Stimulated activated CD4-positive, alpha-beta T cell treated with anti-CD3 and anti-CD28 coated beads, TNF-alpha, amount 100 ng/mL, for 24 hours (primary cell): ENCODE results near the gene PTPRO.
A peak's percentile ranks its signal among the peaks of the same experiment; 100 is the strongest.

Experiments used
- DNase-seq, 3 experiments: peaks; one replicate each; pipeline ENCODE4 v3.0.0-alpha.2; 2020; ENCODE audit warnings: low read depth in 3 of 3

PTPRO gene

DNA sequence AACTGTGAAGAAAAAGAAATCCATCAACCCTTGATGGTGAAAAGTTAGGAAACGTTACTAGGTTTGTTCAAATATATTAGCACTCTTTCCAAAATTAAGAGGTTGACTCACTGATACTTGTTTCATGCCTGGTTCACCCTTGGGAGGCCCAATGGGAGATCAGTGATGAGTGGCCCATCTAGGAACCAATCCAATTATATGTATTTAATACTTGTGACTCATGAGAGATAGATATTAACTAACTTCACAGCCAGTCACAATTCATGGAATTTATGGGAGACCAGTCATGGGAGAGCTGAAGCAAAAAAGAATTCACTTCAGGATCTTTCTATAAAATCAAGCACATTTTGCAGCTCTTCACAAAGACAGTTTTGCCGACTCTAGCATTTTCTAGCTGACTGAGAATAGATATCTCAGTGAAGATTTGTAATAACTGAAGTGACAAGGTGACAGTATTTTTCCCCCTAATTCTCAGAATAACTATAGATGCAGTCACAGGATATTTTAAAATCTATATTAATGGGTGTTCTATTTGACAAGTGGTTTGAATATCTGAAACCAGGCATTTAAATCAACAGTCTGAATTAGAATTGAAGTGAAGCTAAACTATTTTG is 236.7 kb downstream of the PTPRO start:
- no peak for DNase-seq

DNA sequence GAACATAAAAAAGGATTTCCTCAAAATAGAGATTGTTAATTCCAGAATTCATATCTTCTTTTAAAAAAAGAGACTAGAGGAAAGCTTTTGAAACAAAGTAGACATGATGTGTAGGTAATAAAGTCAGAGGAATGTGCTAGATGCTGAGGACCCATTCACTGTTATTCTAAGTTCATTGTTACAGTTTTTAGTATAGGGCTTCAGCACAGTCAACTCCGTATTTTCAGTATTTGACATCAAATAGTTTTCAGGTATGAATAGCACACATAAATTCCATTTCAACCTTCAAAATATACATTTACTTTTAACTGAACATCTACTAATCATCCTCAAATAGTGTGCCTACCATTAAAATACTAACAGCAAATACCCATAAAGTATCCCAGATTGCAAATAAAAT is 239.1 kb downstream of the PTPRO start:
- no peak for DNase-seq

DNA sequence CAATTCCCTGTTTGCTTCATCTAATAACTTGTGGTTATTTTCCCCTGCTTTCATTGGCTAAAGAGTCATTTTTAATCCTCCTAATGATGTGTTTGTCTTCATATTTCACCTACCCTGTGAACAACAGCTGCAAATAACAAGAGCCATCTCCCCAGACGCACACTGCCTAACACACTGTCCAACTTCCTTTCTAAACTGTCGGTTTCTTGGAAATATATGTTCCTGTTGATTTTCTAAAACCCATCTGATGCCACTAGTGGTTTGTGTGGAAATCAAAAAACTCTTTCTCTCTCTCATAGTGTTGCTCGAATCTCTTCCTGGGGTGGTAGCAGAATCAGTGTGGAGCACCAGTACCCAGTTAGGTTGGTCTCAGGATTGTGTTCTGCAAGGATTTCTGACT is 240.0 kb downstream of the PTPRO start:
- DNase-seq = no peak

DNA sequence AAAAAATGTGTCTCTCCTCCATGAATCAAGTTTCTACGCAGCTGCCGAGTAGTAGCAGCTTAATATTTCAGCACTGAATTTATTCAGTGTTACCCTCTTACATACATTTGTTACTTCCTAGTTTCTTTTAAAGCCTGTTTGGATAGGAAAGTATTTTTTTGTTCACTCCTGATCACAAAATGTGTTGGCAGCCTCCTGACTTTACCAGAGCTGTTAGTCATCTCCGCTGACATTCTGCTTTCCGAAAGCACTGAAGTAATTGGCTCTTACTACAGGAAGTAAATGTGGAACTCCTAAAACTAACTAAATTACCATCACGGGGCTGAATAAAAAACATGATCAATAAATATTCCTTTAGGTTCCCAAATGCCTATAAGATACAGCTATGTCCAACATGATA is 241.4 kb downstream of the PTPRO start:
- peak in 1 of 3 experiments; percentile 8 for DNase-seq

DNA sequence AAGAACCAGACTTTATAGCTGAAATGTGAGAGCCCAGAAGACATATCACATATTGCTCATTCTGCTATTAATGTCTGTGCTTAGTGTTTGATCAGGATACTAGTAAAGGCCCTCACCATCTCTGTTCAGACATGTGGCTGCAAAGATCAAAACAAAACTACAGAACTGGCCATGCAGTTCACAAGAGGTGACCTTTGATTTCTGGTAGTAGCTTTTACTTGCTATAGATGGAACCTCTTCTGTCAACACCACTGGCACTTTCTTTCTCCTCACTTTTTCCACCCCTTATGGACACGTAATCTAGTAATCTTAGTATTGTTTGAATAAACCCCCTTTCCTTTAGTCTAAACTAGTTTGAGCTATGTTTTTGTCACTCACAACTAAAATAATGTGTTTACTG is 252.0 kb downstream of the PTPRO start:
- DNase-seq = no peak

DNA sequence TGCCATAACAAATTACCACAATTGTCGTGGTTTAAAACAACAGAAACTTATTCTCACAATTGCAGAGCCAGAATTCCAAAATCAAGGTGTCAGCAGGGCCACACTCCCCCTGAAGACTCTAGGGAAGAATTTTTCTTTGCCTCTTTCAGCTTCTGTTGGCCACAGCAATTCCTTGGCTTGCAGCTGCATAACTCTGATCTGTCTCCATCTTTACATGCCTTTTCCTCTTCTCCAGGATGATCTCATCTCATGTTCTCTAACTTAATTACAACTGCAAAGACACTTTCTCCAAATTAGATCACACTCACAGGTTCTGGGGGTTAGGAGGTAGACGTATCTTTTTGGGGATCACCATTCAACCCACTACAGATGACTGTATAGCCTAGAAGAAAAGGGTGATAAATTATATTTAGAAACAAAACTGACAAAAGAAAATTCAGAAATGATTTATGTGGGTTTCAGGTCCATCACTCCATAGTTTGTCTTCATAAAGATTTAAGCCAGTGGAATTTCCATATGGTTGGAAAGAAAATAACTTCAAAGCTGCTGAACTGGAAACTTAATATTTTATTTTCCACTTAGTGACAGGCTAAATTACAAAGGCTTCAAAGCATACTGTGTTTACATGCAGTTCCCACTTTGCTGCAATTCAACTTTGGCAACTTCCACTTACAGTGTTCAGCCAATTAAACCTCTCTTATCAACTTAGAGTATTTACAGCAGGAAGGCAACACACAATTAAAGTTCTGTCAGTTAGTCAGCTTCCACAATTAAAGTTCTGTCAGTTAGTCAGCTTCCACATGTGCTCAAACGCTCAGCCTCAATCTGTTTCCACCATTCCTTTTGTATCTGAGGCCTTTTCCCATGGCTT is 253.6 kb downstream of the PTPRO start:
- no peak for DNase-seq

DNA sequence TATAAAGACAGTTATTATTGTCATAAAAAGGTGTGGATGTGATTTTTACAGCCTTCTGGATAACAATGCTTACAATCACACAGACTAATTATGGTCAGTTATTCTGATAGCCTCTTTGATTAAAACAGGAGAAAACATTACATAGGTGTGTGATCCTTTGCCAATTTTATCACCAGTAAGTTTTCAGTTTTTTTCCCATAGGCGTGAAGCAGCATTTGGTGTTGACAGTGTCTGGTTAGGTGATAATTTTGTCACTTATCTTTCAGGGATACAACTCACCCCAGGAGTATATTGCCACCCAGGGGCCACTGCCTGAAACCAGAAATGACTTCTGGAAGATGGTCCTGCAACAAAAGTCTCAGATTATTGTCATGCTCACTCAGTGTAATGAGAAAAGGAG is 258.1 kb downstream of the PTPRO start:
- DNase-seq = no peak

DNA sequence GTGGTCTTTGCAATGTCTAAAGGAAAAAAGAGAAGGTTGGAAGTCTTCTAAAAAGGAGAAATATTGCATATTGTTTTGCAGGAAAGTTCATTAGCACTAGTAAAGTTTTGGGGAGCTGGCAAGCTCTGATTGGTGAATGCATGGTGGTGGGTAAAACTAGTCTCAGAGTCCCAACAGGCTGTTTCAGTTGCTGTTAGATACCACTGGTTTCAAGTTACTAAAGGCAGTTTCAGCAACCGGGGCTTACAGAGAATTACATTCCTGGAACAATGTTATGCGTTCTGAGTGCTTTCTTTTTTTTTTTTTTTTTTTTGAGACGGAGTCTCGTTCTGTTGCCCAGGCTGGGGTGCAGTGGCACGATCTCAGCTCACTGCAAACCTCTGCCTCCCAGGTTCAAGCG is 258.7 kb downstream of the PTPRO start:
- no peak for DNase-seq

DNA sequence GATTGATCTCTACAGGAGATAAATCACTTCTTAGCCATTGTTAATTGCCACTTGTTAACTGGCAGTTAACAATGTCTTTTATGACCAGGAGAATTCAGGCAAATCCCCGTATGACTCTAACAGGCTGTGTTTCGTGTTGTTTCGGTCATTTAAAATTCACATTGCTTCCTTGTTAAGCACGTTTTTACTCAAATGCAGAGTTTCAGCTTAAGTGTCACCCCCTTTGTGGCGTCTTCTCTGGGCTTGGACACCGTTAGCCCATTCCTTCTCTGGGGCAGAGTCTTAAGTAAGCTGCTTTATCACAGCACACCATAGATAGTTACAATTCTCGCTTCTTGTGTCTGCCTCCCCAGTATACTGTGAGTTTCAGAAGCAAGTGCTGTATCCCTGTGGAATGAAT is 261.5 kb downstream of the PTPRO start:
- DNase-seq = no peak

DNA sequence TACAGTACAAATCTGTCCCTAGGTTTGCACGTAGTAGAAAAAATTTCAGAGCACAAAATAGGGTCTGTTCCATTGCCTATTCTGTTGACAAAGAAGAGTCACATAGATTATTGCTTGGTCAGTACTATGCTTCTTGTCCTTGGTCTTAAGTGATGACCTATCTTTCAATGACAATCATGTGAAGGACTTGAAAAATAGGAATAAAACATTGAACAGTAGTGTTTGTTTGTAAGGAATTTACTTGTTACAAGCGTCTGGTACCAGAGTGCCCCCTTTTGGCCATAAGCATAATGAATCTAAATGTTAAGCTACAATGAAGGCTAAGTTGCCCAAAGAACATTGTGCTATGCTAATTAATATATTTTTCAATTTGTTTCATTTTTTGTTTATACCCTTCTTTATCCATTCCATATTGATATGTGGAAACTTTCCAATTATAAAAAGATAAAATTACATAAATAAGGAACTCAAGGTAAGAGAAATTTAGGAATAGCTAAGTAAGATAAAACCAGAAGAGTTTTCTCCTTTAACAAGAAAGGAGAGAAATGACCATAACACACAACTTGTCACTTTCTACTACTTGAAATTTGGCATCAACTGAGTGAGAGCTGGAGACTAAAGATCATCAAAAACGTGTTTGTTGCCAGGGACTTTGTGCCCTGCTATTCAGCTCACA is 262.2 kb downstream of the PTPRO start:
- DNase-seq = no peak

DNA sequence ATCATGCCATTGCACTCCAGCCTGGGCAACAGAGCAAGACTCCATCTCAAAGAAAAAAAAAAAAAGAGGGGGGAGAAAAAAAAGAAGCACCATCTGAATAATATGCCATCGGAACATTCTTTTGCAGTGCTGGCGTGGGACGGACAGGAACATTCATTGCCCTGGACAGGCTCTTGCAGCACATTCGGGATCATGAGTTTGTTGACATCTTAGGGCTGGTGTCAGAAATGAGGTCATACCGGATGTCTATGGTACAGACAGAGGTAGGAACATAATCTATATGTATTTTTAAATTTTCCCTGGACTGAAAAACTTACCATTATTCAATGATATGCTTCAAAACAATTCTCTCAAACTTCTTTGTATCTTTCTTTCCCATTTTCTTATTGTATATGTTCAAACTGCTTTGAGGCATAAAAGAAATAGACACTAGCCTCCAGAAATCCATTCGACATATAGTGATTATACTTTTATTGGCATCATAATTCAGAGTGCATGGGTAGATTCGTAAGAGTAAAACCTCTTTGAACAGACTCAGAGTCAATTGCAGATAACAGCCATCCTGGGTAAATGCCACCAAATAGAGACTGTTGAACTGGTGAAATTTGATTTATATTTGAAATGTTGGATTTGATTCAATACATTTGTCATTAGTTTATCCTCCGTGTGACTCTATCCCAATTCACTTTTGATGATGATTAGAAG is 267.2 kb downstream of the PTPRO start:
- DNase-seq = no peak

DNA sequence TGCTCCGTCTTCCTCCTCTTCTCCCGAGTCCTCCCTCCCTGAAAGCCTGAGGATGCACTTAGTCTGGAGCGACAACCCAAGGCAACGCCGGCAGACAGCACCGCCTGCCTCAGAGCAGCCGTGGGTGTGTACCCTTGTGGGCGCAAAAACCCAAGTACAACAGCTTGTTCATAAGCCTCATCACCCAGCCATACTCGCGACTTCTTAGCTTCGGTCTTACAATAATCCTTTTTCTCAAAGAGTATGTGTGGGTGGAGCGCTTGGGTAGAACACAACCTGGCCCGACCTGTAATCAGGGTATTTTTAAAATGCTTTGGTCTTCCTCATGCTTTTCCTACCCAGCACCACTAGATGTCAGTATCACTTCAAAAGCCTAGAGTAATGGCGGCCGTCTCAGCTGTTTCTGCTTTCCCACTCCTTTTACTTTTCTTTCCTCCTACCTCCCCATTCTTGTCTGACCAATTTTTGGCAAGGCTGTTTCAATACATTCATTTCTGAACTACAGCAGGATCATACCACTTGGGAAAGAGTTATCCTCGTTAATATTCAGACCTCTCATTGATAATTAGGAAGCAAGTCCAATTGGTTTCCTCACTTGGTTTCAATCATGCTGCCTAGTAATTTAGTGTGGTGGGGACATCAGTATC is 268.0 kb downstream of the PTPRO start:
- peak; percentile 15 to 28 (median 20) for DNase-seq

DNA sequence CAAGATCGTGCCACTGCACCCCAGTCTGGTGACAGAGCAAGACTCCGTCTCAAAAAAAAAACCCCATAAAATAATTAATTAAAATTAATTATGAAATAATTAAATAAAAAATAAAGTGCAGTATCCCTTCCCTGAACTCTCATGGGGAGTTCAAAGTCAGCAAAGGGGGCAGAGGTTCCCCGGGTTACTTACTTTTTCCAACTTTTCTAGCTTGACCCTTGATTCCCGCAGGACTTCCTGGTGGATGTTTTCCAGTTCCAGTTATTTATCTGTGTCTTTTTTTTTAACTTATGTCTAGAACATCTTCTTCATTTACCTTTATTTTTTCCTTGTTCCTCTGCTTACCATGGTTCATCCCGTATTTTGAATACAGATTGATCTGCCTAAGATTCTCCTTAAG is 269.5 kb downstream of the PTPRO start:
- DNase-seq = no peak

DNA sequence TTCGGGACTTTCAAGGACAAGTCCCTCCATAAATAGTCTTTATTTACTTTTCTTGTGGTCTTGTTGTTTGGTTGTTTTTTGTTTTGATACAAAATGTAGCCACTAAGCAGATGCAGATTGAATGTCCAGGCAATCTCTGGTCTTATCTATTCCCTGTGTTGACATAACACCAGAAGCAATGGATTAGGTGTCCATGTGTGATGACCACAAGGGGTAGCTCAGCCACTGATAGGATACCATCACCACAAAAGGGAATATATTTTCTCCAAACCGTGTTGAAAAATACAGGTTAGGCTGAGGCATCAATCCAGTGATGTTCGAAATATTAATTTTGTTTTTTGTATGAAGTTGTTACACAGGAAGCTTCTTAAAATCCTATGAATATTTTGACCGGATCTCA is 270.6 kb downstream of the PTPRO start:
- DNase-seq = no peak

DNA sequence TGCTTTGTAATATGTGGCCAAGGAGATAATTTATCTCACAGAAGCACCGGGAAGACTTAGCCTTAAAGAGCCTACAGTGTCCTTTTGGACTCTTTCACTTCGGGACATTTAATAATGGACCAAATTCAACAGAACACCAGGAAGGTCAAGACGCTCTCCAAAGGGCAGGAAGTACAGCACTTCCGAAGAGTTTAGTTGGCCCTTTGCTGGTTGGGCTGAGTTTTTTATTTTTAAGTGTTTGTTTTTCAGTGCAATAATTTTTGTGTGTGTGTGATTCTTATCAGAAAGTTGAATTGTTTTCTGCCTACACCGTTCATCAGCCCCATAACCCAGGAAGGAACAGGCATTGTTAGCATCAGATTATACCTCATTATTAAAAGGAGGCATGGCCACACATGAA is 273.9 kb downstream of the PTPRO start:
- DNase-seq = no peak

DNA sequence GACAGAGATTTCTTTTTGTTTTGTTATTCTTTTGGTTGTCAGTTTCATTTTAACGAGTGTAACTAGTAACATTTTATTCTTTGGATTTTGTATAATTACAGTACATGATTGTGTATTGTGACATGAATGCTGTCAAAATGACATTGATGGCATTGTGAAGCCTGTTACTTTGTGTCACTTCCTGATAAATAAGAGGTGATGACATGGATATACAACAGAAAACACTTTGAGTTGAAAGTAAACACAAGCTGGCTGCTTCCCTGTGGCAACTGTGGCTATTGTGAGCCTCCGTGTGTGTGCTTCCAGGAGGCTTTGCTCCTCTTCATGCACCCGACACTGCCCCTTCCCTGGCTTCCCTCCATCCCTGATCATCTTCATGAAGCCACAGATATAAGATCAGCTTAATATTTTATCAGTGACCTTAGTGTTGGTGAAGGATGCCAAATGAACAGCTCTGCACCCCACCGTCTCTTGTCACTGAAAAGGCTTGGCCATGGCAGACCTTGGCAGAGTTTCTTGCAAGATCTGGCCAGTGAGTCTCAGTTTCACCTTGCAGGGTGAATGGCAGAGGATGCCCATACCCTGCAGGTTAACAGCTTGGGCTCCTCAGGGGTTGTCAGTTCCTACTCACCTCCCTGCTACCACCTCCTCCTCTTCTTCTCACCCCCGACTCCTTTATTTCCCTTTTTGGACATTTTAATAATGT is 275.0 kb downstream of the PTPRO start:
- no peak for DNase-seq

DNA sequence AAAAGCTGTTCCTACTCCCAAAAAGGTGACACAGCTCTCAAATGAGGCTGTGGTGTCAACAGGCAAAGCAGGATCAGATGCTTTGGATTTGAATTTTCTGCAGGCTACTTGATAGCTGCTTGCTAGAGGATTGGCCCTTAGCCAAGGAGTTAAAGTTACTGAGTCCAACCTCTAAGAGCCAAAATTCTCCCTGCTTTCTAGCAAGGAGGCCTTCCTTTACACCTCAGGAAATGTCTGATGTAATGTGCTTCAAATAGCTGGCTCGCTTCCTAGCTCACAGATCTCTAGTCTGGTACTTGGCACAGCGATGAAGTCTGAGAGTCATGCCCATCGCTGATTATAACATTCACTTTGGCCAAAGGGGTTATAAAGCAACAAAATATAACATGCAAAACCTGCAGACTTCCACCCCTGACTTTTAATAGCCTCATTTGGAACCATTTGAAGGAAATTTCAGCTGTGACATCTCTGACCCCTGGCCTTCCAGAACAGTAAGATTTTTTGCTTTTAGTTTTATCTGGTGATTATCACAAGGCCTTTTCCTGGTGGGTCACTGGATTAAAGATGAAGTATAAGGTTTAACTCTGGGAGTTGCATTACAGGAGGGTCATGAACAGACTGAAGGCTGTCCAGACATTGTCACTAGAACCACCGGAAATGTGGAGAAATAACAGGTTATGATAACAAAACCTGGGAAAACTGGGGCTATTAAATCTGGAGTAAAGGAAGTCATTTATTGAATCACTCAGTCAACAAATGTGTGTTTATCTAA is 277.1 kb downstream of the PTPRO start:
- DNase-seq = no peak

DNA sequence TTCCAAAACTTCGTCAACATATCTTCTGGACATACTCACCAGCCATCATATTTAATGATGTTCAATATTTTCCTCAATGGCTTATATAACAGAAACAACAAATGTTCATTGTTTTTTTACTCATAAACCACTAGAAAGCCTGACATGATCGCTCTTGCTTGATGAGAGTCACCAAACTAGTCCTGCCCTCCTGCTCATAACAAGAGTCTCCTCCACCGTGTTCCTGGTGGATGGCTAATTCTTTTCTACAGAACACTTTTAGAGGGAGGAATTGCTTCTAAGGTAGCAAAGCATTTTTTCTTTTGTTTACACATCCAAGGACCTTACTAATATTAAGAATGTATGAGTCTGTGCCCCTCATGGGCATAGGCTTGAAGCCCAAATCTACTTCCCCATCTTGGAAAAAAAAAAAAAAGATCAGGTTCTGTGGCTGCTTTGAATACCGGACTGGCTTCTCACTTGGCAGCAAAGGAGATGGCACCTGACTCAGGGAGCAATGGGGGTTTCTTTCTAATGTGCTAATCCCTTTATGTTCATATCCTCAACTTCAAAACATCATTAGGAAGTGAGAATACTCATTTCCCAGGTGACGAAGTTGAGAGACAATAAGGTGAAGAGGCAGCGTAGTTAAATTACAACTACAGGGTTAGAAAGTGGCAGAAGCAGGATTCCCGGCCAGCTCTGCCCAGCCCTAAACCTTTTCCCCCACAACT is 278.1 kb downstream of the PTPRO start:
- DNase-seq = no peak

DNA sequence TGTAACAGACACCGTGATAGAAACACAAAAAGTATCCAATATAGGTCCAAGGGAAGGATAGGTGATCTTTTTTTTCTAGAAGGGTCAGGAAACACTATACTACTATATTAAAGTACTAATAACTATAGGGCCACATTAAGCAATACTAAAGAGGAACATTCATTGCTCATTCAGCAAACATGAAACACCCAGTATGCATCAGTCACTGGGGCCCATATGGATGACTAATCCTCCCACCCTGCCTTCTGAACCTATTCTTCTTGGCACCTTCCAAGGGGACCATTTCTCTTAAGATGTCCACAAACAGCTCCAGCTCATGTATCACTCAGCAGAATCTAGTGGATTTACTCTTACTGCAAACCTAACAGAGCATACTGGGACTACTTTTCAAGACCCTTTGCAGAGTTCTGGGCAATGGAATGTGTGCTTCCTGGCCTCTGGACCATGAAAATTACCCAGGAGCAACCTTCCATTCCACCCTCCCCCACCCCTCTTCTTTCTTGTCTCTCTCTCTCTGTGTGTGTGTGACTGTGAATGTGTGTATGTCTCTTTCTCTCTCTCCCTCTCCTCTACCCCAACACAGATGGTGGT is 279.0 kb downstream of the PTPRO start:
- no peak for DNase-seq
